Keratinocyte (primary cell): Measurements from ENCODE around the gene DLK2. TPM values are rescaled to one million over a fixed set of nuclear protein-coding genes. Genes with fewer than 3 reads are reported as not detected.

Experiments
- DNase-seq: peaks from one replicate; pipeline ENCODE4 v3.0.0-alpha.2; 2011; ENCODE audit warnings: low read depth, missing footprints, low spot score
- FAIRE-seq: peaks from 2 replicates; lab custom pipeline; 2011; peaks lifted over from hg19 to GRCh38; lab: Jason Lieb, UNC
- H2AFZ ChIP-seq: 2 replicates; pipeline ENCODE4 v1.6.0; 2012; ENCODE audit warnings: low read length, control low read depth, inconsistent platforms; ENCODE audit not compliant: control insufficient read depth
- H3K27ac ChIP-seq: 2 replicates; pipeline ENCODE4 v1.5.1; 2011; ENCODE audit warnings: low read length; ENCODE audit not compliant: control insufficient read depth, insufficient read depth
- H3K27me3 ChIP-seq: 3 replicates; pipeline ENCODE4 v1.6.0; 2011; ENCODE audit warnings: low read length; ENCODE audit not compliant: control insufficient read depth, insufficient read depth; ENCODE audit errors: extremely low read depth
- H3K36me3 ChIP-seq, 2 experiments: 2 replicates in 1 of 2; 3 replicates in 1 of 2; pipeline ENCODE4 v1.5.1; 2011; ENCODE audit warnings: low read length in 2 of 2, mild to moderate bottlenecking in 1 of 2; ENCODE audit not compliant: control insufficient read depth in 2 of 2, insufficient read depth in 2 of 2; ENCODE audit errors: extremely low read depth in 1 of 2
- H3K4me1 ChIP-seq: 3 replicates; pipeline ENCODE4 v1.5.1; 2011; ENCODE audit warnings: low read length; ENCODE audit not compliant: control insufficient read depth, insufficient read depth; ENCODE audit errors: extremely low read depth
- H3K4me2 ChIP-seq: 3 replicates; pipeline ENCODE4 v1.6.0; 2011; ENCODE audit warnings: low read depth, low read length; ENCODE audit not compliant: control insufficient read depth, insufficient read depth; ENCODE audit errors: extremely low read depth
- H3K4me3 ChIP-seq, 3 experiments: fragments of 200-600 bp in 1 of 3; sonication (generic) in 1 of 3; 2 replicates in 2 of 3; 3 replicates in 1 of 3; pipeline ENCODE4 v1.5.1; 2011 to 2016; ENCODE audit warnings: low read length in 3 of 3, mild to moderate bottlenecking in 3 of 3, control low read depth in 2 of 3, inconsistent platforms in 1 of 3, low read depth in 1 of 3, mixed read lengths in 1 of 3, mixed run types in 1 of 3, moderate library complexity in 1 of 3; ENCODE audit not compliant: control insufficient read depth in 2 of 3, insufficient read depth in 2 of 3; ENCODE audit errors: extremely low read depth in 1 of 3
- H3K79me2 ChIP-seq: 2 replicates; pipeline ENCODE4 v1.6.0; 2012; ENCODE audit warnings: low read length; ENCODE audit not compliant: control insufficient read depth, insufficient read depth
- H3K9ac ChIP-seq: 3 replicates; pipeline ENCODE4 v1.6.0; 2011; ENCODE audit warnings: low read length; ENCODE audit not compliant: control insufficient read depth, insufficient read depth; ENCODE audit errors: extremely low read depth
- H3K9me1 ChIP-seq: 3 replicates; pipeline ENCODE4 v1.6.0; 2011; ENCODE audit warnings: low read length; ENCODE audit not compliant: control insufficient read depth, insufficient read depth; ENCODE audit errors: extremely low read depth
- H3K9me3 ChIP-seq: 2 replicates; pipeline ENCODE4 v1.5.1; 2012; ENCODE audit warnings: low read depth, low read length; ENCODE audit not compliant: control insufficient read depth
- H4K20me1 ChIP-seq: 3 replicates; pipeline ENCODE4 v1.6.0; 2011; ENCODE audit warnings: low read length; ENCODE audit not compliant: control insufficient read depth, insufficient read depth; ENCODE audit errors: extremely low read depth
- CTCF ChIP-seq, 3 experiments: IDR thresholded peaks in 1 of 3; conservative IDR thresholded peaks in 1 of 3; optimal IDR thresholded peaks in 1 of 3; 2 replicates in 2 of 3; 3 replicates in 1 of 3; pipeline versions ENCODE3 to v1.5.1; 2011; ENCODE audit warnings: low read length in 3 of 3, mild to moderate bottlenecking in 3 of 3, moderate library complexity in 2 of 3, control low read depth in 1 of 3, inconsistent platforms in 1 of 3; ENCODE audit not compliant: insufficient read depth in 2 of 3; ENCODE audit errors: extremely low read depth in 1 of 3
- EZH2 ChIP-seq: IDR thresholded peaks from one replicate; pipeline ENCODE4 v1.6.1; 2012; ENCODE audit warnings: inconsistent platforms, mild to moderate bottlenecking, low read length, moderate library complexity
- dilution Hi-C: fragments of 300-500 bp; cut with MboI; formaldehyde crosslinking; loops from one replicate; pipeline ENCODE4 v1.7.0; 2020; ENCODE audit warnings: low sequenced_read_pairs; ENCODE audit not compliant: extremely low pct_ligation_motif_present
- polyA plus RNA-seq, 5 experiments: library from polyadenylated mRNA; depleted of rRNA in 3 of 5; stranded (reverse) in 3 of 5; stranded (forward) in 1 of 5; unstranded in 1 of 5; fragments of >200 nt; gene quantifications; 1 replicate in 1 of 5; 2 replicates in 3 of 5; 3 replicates in 1 of 5; pipeline versions ENCODE4 v1.2.1 to v1.2.3, GENCODE V29; 2011 to 2012; ENCODE audit warnings: missing spikeins in 2 of 5, low read depth in 1 of 5, low replicate concordance in 1 of 5

The DLK2 gene
- polyA plus RNA-seq, 1 donor (not counting 4 experiments of a cell fraction or from before 2014, with no cell fraction given) = 19.8 TPM

- Histone ChIP-seq H3K4me2 (no peak overlapping the region), H3K79me2 (peaks cover 26% of the 10 kb centered on the region), H3K4me3 (no peak overlapping the region), H3K27ac (no peak overlapping the region), H3K27me3 (no peaks in the 10 kb centered on the region), H3K9me1 (peaks cover 2% of the 10 kb centered on the region), H3K36me3 (peaks cover 0 to 24% of the 10 kb centered on the region in 2 experiments), H2AFZ (no peak overlapping the region), H4K20me1 (no peaks in the 10 kb centered on the region), H3K9ac (no peak overlapping the region), H3K9me3 (no peaks in the 10 kb centered on the region), H3K4me1 (peaks cover 48% of the 10 kb centered on the region)
- no peak for TF ChIP-seq EZH2
- no peak for TF ChIP-seq CTCF (optimal IDR thresholded peaks at IDR 0.05 in 1 of 3, IDR thresholded peaks at IDR 0.05 in 1 of 3, conservative IDR thresholded peaks at IDR 0.05 in 1 of 3; ENCODE audit: extremely low read depth in 1 of 3, insufficient read depth in 2 of 3, low read length in 3 of 3)
- dilution Hi-C loops = no loop called here
- DNase-seq = no peak
- no peak for FAIRE-seq
Measured at GRCh38 chr6:43490523-43490939, 35.2 kb upstream of the DLK2 start.

- no peaks in the 10 kb centered on the region for H3K27me3 ChIP-seq
- no peak for FAIRE-seq
- H4K20me1 ChIP-seq = no peaks in the 10 kb centered on the region
Measured at GRCh38 chr6:43489277-43490072, 34.1 kb upstream of the DLK2 start.

More at GRCh38 chr6:43489277-43490072, 34.1 kb upstream of the DLK2 start:
- H3K4me1 ChIP-seq = peaks cover 40% of the 10 kb centered on the region
- no peak for DNase-seq
- H3K36me3 ChIP-seq = peaks cover 0 to 17% of the 10 kb centered on the region in 2 experiments
- TF ChIP-seq CTCF (optimal IDR thresholded peaks at IDR 0.05 in 1 of 3, IDR thresholded peaks at IDR 0.05 in 1 of 3, conservative IDR thresholded peaks at IDR 0.05 in 1 of 3; ENCODE audit: extremely low read depth in 1 of 3, insufficient read depth in 2 of 3, low read length in 3 of 3) (no peak), EZH2 (no peak)
- peaks cover 34% of the 10 kb centered on the region for H3K79me2 ChIP-seq
- no peak overlapping the region for H3K9ac ChIP-seq
- dilution Hi-C loops = no loop called here
- H3K9me3 ChIP-seq = no peaks in the 10 kb centered on the region
- H2AFZ ChIP-seq = no peak overlapping the region
- H3K9me1 ChIP-seq = peaks cover 2% of the 10 kb centered on the region
- no peak overlapping the region for H3K4me2 ChIP-seq
- no peak overlapping the region for H3K4me3 ChIP-seq
- H3K27ac ChIP-seq = no peak overlapping the region
